Smooth muscle cell (in vitro differentiated cells): ENCODE results near the gene HES5. TPM values are rescaled to one million over a fixed set of nuclear protein-coding genes. Genes with fewer than 3 reads are reported as not detected.
"Not testable (repeated sequence)": the region's sequence is repeated elsewhere in the genome, so short reads cannot be mapped to it uniquely, and the experiment has no call there.

Source experiments
- DNase-seq: peaks from one replicate; lab custom pipeline; 2025; ENCODE audit not compliant: unreplicated experiment; lab: John Stamatoyannopoulos, UW
- H2AFZ ChIP-seq: fragments of 200-600 bp; sonication (generic); 2 replicates; pipeline ENCODE4 v1.6.0; 2016; ENCODE audit warnings: antibody characterized with exemption, low read depth, mild to moderate bottlenecking
- H3F3A ChIP-seq: fragments of 200-600 bp; sonication (generic); 2 replicates; pipeline ENCODE4 v1.6.0; 2017; ENCODE audit warnings: antibody characterized with exemption, low read depth
- H3K27ac ChIP-seq: fragments of 200-600 bp; sonication (generic); 2 replicates; pipeline ENCODE4 v1.5.1; 2016; ENCODE audit warnings: low read depth, mild to moderate bottlenecking
- H3K27me3 ChIP-seq: fragments of 200-600 bp; sonication (generic); 2 replicates; pipeline ENCODE4 v1.6.1; 2016; ENCODE audit warnings: low read depth, mild to moderate bottlenecking
- H3K36me3 ChIP-seq: fragments of 200-600 bp; sonication (generic); 2 replicates; pipeline ENCODE4 v1.5.1; 2016; ENCODE audit warnings: low read depth
- H3K4me1 ChIP-seq: fragments of 200-600 bp; sonication (generic); 2 replicates; pipeline ENCODE4 v1.5.1; 2016; ENCODE audit warnings: low read depth
- H3K4me2 ChIP-seq: fragments of 200-600 bp; sonication (generic); 2 replicates; pipeline ENCODE4 v1.6.0; 2016; ENCODE audit warnings: mild to moderate bottlenecking
- H3K4me3 ChIP-seq: fragments of 200-600 bp; sonication (generic); 2 replicates; pipeline ENCODE4 v1.5.1; 2016; ENCODE audit warnings: mild to moderate bottlenecking
- H3K79me2 ChIP-seq: fragments of 200-600 bp; sonication (generic); 2 replicates; pipeline ENCODE4 v1.6.0; 2016; ENCODE audit warnings: low read depth, mild to moderate bottlenecking
- H3K9ac ChIP-seq: fragments of 200-600 bp; sonication (generic); 2 replicates; pipeline ENCODE4 v1.6.0; 2016; ENCODE audit warnings: low read depth
- H3K9me3 ChIP-seq: fragments of 200-600 bp; sonication (generic); replicated peaks from 2 replicates; pipeline ENCODE4 v1.5.1; 2016; ENCODE audit warnings: low read depth
- H4K20me1 ChIP-seq: fragments of 200-600 bp; sonication (generic); 2 replicates; pipeline ENCODE4 v1.6.0; 2016; ENCODE audit warnings: low read depth
- WGBS: methylation state at CpG from one replicate; pipeline ENCODE4 v1.1.7; 2016; ENCODE audit warnings: low lambda C conversion rate; 5-methylcytosine and 5-hydroxymethylcytosine counted together
- polyA plus RNA-seq: library from polyadenylated mRNA; unstranded; fragments of >200 nt; fragmentation: Nextera tagmentation; extraction: Ambion mirVana; gene quantifications from 2 replicates; pipeline ENCODE4 v1.2.1, GENCODE V29; 2016
- total RNA-seq: library from RNA; depleted of rRNA; stranded (reverse); fragments of >200 nt; gene quantifications from 2 replicates; pipeline ENCODE4 v1.2.3, GENCODE V29; 2014
- TF ChIP-seq, protein P1 (sequence below): fragments of 200-600 bp; sonication (generic); IDR thresholded peaks from 2 replicates; pipeline ENCODE4 v1.5.1; 2017; ENCODE audit warnings: borderline replicate concordance, mild to moderate bottlenecking, antibody characterized with exemption; ENCODE audit not compliant: insufficient read depth, poor library complexity, severe bottlenecking

The HES5 gene
- total and polyA plus RNA-seq, 2 experiments from 2014 or later: 1.6 to 1.7 TPM

DNA sequence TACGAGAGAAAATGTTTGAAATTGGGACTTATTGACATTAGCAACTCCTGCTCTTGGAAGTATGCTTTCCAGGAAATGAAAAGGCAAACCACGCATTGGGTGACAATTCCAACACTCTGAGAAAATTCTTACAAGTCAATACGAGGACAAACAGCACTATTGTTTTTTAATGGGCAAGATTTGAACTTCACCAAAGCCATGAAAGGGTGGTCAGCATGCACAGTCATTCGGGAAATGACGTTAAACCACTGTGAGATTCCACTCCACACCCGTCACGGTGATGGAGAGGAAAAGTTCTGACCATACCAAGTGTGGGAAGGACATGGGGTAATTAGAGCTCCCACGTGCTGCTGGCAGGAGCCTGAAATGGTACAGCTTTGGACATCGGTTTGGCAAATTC, 44.3 kb upstream of the HES5 start:
- Histone ChIP-seq H3K27me3 (no peaks in the 10 kb centered on the region), H3F3A (no peaks in the 10 kb centered on the region), H2AFZ (no peak overlapping the region), H3K27ac (no peak overlapping the region), H3K4me2 (no peak overlapping the region), H3K79me2 (no peaks in the 10 kb centered on the region), H4K20me1 (no peaks in the 10 kb centered on the region), H3K4me1 (no peaks in the 10 kb centered on the region), H3K36me3 (no peaks in the 10 kb centered on the region), H3K9me3 (no peaks in the 10 kb centered on the region), H3K9ac (no peak overlapping the region), H3K4me3 (no peak overlapping the region)
- no peak for DNase-seq
- TF ChIP-seq, protein P1, sequence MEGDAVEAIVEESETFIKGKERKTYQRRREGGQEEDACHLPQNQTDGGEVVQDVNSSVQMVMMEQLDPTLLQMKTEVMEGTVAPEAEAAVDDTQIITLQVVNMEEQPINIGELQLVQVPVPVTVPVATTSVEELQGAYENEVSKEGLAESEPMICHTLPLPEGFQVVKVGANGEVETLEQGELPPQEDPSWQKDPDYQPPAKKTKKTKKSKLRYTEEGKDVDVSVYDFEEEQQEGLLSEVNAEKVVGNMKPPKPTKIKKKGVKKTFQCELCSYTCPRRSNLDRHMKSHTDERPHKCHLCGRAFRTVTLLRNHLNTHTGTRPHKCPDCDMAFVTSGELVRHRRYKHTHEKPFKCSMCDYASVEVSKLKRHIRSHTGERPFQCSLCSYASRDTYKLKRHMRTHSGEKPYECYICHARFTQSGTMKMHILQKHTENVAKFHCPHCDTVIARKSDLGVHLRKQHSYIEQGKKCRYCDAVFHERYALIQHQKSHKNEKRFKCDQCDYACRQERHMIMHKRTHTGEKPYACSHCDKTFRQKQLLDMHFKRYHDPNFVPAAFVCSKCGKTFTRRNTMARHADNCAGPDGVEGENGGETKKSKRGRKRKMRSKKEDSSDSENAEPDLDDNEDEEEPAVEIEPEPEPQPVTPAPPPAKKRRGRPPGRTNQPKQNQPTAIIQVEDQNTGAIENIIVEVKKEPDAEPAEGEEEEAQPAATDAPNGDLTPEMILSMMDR: no peak
- WGBS: 89% methylated on average over 9 of the region's 9 CpGs

DNA sequence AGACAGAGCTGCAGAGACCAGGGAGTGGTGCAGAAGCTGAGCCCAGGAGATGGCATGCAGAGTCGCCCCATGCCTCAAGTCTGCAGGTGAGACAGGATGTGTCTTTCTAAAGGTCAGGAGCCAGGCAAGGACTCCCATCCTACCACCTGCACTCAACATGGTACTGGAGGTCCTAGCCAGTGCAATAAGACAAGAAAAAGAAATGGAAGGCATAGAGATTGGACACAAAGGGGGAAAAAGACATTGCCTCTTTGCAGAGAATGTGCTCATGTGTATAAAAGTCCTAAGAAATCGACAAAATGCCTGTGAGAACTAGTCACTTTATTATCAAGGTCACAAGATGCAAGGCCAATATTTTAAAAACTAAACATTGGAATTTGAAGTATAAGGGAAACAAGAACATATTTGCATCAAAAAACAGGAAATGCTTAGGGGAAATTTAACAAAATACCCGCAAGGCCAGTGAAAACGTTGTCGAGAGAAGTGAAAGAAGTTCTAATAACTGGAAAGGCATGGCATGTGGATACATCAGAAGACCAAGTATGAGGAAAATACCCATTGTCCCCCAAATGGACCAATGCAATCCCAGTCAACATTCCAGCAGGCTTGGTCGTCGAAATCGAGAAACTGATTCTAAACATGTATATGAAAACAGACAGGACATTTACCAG, 43.3 kb upstream of the HES5 start:
- Histone ChIP-seq H4K20me1 (no peaks in the 10 kb centered on the region), H3K36me3 (no peaks in the 10 kb centered on the region), H3K9me3 (no peaks in the 10 kb centered on the region), H3F3A (no peaks in the 10 kb centered on the region), H3K4me1 (no peaks in the 10 kb centered on the region), H3K4me3 (no peak overlapping the region), H3K27ac (no peak overlapping the region), H3K79me2 (no peaks in the 10 kb centered on the region), H3K27me3 (no peaks in the 10 kb centered on the region), H3K9ac (no peak overlapping the region), H3K4me2 (no peak overlapping the region), H2AFZ (no peak overlapping the region)
- TF ChIP-seq, protein P1: no peak
- no peak for DNase-seq
- WGBS: 93% methylated on average over 8 of the region's 8 CpGs

DNA sequence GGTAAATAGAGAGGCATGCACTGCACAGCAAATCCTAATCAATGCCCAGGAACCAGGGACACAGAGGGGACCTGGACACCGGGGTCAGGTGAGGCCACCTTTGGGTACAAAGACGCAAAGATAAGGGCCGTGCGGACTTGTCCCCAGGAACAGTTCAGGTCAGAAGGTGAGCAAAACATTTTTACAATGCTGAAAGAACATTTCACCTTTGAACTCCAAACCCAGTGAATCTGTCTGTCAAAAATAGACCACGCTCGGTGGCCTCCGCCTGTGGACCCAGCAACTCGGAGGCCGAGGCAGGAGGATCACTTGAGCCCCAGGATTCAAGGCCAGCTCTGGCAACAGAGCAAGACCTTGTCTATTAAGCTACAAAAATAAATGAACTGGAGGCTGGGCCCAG, 41.3 kb upstream of the HES5 start:
- TF ChIP-seq, protein P1: no peak
- Histone ChIP-seq H3K9me3 (no peaks in the 10 kb centered on the region), H3K79me2 (no peaks in the 10 kb centered on the region), H3K4me2 (no peak overlapping the region), H3K4me3 (no peak overlapping the region), H3K4me1 (no peaks in the 10 kb centered on the region), H3F3A (no peaks in the 10 kb centered on the region), H4K20me1 (no peaks in the 10 kb centered on the region), H2AFZ (no peak overlapping the region), H3K36me3 (no peaks in the 10 kb centered on the region), H3K9ac (no peak overlapping the region), H3K27me3 (no peaks in the 10 kb centered on the region), H3K27ac (no peak overlapping the region)
- DNase-seq: no peak
- WGBS: 90% methylated on average over 9 of the region's 9 CpGs

GRCh38 chr1:2570332-2570731, 40.3 kb upstream of the HES5 start:
- H3K4me1 ChIP-seq: no peaks in the 10 kb centered on the region
- TF ChIP-seq, protein P1: no peak
- H3K9me3 ChIP-seq: no peaks in the 10 kb centered on the region
- H3K79me2 ChIP-seq: no peaks in the 10 kb centered on the region
- H3K4me2 ChIP-seq: no peak overlapping the region
- 90% methylated on average over 11 of the region's 17 CpGs for WGBS
- H4K20me1 ChIP-seq: no peaks in the 10 kb centered on the region
- no peak for DNase-seq
- no peaks in the 10 kb centered on the region for H3F3A ChIP-seq
- no peaks in the 10 kb centered on the region for H3K36me3 ChIP-seq
- H3K9ac ChIP-seq: no peak overlapping the region
- no peak overlapping the region for H2AFZ ChIP-seq
- H3K4me3 ChIP-seq: no peak overlapping the region
- no peak overlapping the region for H3K27ac ChIP-seq
- H3K27me3 ChIP-seq: no peaks in the 10 kb centered on the region

DNA sequence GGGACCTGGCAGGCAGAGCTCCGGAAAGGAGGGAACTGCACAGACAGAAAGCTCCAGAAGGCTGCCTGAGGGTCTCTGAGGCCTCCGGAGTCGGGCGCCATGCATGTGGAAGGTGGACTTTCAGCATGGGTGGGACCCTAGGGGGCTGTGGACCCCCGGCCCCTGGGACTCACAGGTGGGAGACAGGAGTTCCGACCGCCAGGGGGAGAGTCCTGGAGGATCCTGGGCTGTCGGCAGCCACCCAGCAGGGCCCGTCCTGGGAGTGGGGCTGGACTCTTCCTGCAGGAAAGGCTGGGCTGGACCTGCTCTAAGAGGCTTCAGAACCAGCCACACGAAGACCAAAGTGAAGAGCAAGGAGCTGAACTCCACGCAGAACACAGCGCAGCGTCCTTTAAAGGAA, 39.6 kb upstream of the HES5 start:
- not testable (repeated sequence) for H3K27ac ChIP-seq, H3K4me3 ChIP-seq, H3F3A ChIP-seq, H3K27me3 ChIP-seq, H3K4me2 ChIP-seq, H3K4me1 ChIP-seq, H4K20me1 ChIP-seq, H3K79me2 ChIP-seq, H2AFZ ChIP-seq, H3K9me3 ChIP-seq, H3K36me3 ChIP-seq, DNase-seq, H3K9ac ChIP-seq
- WGBS: 88% methylated on average over 9 of the region's 13 CpGs
